GM23248 (cell line): ENCODE measurements around the gene FKBP10.

ENCODE experiments used
- EZH2 ChIP-seq: fragments of 200-600 bp; sonication (generic); IDR thresholded peaks from 2 replicates; pipeline ENCODE4 v1.6.1; 2018; ENCODE audit warnings: antibody characterized with exemption, mild to moderate bottlenecking; ENCODE audit not compliant: insufficient read depth, poor library complexity, severe bottlenecking
- EZH2phosphoT487 ChIP-seq: fragments of 200-600 bp; sonication (generic); IDR thresholded peaks from 2 replicates; pipeline ENCODE4 v1.6.1; 2018; ENCODE audit warnings: antibody characterized with exemption, moderate library complexity, mild to moderate bottlenecking, low read depth; ENCODE audit not compliant: insufficient read depth

DNA sequence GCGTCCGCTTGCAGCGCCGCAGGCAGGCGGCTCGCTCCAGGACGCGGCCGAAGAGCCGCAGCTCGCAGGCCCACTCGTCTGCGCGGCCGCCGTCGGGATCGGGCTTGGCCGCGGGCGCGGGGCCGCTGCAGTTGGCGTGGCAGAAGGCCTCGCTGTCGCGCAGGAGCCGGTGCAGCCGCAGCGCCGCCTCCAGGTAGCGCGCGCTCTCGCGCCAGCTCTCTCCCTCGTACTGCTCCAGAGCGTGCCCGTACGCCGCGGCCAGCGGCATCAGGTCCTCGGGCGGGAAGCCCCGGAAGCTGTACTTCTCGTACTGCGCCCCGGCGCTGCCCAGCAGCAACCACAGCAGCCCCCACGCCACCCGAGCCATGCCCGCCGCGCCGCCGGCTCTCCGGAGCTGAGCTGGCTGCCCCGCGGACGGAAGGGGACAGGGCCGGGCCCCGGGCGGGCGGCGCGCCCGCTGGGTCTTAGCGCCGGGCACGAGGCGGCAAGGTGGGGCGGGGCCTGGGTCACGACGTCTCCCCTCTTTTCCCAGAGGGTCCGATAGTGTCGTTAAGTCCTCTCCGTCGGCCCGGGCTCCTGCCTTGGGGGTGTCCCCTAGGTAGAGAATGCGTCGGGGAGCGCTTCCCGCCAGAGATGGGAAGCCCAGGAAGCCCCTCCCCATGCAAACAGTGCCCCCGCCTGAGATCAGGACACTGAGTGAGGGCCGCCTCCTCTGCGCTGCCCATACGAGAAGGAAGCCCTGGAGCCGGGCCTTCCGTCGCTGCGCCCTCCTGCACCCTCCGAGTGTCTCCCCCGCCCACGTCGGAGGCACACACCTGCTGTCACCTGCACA lies 1.0 kb upstream of the FKBP10 start, which contains the start of gene P3H4:
- TF ChIP-seq EZH2 (no peak), EZH2phosphoT487 (no peak)
